GM13976 (cell line): Measurements from ENCODE around the gene AMPD3.

Experiments used
- DNase-seq: peaks from one replicate; pipeline ENCODE4 v3.0.0; 2012; ENCODE audit warnings: low spot score
- CTCF ChIP-seq: IDR thresholded peaks from 2 replicates; pipeline ENCODE4 v1.5.1; 2012; ENCODE audit warnings: borderline replicate concordance, mild to moderate bottlenecking; ENCODE audit not compliant: insufficient read depth; ENCODE audit errors: extremely low read depth, missing control alignments, control extremely low read depth
- in situ Hi-C: fragments of 300-500 bp; cut with MboI; formaldehyde crosslinking; loops from one replicate; pipeline ENCODE4 v1.12.0; 2022; ENCODE audit warnings: low sequenced_read_pairs, mixed read lengths, inconsistent platforms; ENCODE audit not compliant: unreplicated experiment

AMPD3 gene

DNA sequence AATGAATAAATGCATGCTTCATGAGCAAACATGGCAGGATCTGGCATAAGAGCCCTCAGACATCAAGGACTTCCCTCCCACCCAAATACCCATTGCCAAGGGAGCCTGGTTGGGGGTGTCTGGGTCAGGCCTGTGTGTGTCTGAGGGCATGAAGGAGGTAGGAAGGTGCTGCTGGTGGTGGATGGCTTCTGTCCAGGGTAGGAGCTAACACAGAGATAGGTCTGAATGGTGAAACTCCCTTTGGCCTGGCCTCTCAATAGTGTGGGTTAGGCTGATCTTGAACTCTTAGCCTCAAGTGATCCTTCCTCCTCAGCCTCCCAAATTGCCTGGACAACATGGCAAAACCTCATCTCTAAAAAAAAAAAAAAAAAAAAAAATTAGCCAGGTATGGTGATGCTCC is 2.8 kb downstream of the AMPD3 start:
- in situ Hi-C loops = no loop called here
- no peak for TF ChIP-seq CTCF
- no peak for DNase-seq

- no peak for TF ChIP-seq CTCF
- peak; percentile 75 for DNase-seq
- in situ Hi-C loops = no loop called here
These were observed 4.2 kb downstream of the AMPD3 start for GRCh38 chr11:10459029-10459970.

DNA sequence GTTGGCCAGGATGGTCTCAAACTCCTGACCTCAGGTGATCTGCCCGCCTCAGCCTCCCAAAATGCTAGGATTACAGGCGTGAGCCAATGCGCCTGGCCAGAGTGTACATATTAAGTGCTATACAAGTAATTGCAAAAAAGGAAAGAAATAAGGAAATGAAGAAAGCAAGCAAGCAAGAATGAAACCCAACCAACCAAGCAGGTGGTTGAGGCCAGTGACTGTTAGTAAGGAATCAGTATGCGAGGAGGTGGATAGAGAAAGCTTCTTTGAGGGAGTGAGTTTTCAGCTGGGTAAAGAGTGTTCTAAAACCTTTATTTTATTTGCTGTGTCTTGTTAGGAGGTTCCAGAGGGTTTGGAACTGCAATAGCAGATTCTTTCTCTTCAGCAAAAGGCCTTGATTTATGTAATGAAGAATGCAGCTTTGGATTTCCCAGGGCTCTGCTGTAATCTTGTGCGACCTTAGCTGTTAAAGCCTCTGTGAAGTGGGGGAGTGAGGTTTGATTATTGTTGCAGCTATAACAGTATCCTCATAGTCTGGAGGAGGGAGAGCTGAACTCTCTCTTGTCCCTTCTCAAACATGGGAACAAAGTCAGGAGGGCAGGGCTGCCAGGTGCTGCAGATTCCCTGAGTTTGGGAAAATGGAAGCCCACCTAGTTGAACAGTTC is 5.7 kb downstream of the AMPD3 start:
- DNase-seq = no peak
- in situ Hi-C loops = no loop called here
- TF ChIP-seq CTCF = no peak

- no peak for TF ChIP-seq CTCF
- no peak for DNase-seq
- in situ Hi-C loops = no loop called here
These were observed 6.3 kb downstream of the AMPD3 start for GRCh38 chr11:10461276-10461790.

- no peak for TF ChIP-seq CTCF
- no peak for DNase-seq
- in situ Hi-C loops = no loop called here
These were observed 7.8 kb downstream of the AMPD3 start for GRCh38 chr11:10462746-10463300.

DNA sequence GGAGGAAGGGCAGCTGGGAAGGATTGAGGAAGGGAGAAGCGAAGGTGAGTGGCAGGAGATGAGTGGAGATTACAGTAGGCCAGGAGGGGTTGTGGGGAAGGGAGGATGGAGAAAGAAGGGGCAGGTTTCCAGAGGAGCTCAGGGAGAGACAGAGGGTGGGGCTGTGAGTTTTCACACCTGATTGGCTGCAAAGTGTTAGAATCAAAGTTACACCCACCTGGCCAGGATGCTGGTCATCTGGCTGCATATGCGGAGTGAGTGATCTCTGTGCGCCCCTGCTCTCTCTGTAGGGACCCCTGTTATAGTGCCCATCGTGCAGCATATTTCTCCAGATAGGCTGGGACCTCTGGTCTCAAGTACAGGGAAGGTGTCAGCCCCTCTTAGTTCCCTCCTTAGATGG is 18.3 kb downstream of the AMPD3 start:
- no peak for TF ChIP-seq CTCF
- in situ Hi-C loops = no loop called here
- DNase-seq = no peak
